SK-N-MC (cell line): ENCODE measurements around the gene SCN7A.

Experiments used
- EZH2 ChIP-seq: fragments of 200-600 bp; sonication (generic); IDR thresholded peaks from one replicate; pipeline ENCODE4 v1.6.1; 2017; ENCODE audit warnings: antibody characterized with exemption
- POLR2AphosphoS5 ChIP-seq: IDR thresholded peaks from 2 replicates; pipeline ENCODE4 v1.6.1; 2012; ENCODE audit warnings: mild to moderate bottlenecking, low read depth, low read length, borderline replicate concordance

- no peak for TF ChIP-seq POLR2AphosphoS5
- no peak for TF ChIP-seq EZH2
Measured at GRCh38 chr2:166360906-166361305, 133.1 kb downstream of the SCN7A start.
